Measurements from ENCODE around the gene CFTR. TPM values are rescaled to one million over a fixed set of nuclear protein-coding genes. Genes with fewer than 3 reads are reported as not detected.

The CFTR gene
- total and polyA plus RNA-seq, 2 of the 8 experiments (the other 6 are each of a cell fraction or from before 2014, with no cell fraction given), result 1.2 to 1.6 TPM

GRCh38 chr7:117631652-117632051, 151.8 kb downstream of the CFTR start (continued):
- TF ChIP-seq SIRT6 (IDR thresholded peaks at IDR 0.05; ENCODE audit: low read length) (no peak), CHD1 (IDR thresholded peaks at IDR 0.05; ENCODE audit: low read depth, low read length) (no peak), CBX5 (IDR thresholded peaks at IDR 0.05; ENCODE audit: low read depth, low read length) (no peak), EP300 (IDR thresholded peaks at IDR 0.05; ENCODE audit: borderline replicate concordance in 1 of 2, low read depth in 2 of 2, low read length in 2 of 2) (no peak), TBP (IDR thresholded peaks at IDR 0.05; ENCODE audit: low read depth, low read length) (no peak), RXRA (IDR thresholded peaks at IDR 0.05; ENCODE audit: insufficient read depth, low read depth, low read length) (no peak), RAD21 (IDR thresholded peaks at IDR 0.05 in 1 of 2, conservative IDR thresholded peaks at IDR 0.05 in 1 of 2; ENCODE audit: low read depth in 2 of 2, low read length in 2 of 2) (no peak)
